Caco-2 (cell line): ENCODE data around the gene USP22. TPM values are rescaled to one million over a fixed set of nuclear protein-coding genes. Genes with fewer than 3 reads are reported as not detected.

ENCODE experiments used
- BruUV-seq: library from RNA; stranded (reverse); fragments of 400-500 nt; replicated peaks from 2 replicates; lab custom pipeline; 2021; lab: Mats Ljungman, UMichigan
- CTCF ChIA-PET: fragments of 300-600 bp; sonication (Branson Sonifier 250); formaldehyde crosslinking; loops from one replicate; lab custom pipeline; 2022; ENCODE audit warnings: antibody characterized with exemption; lab: Charles Lee
- POLR2A ChIA-PET: fragments of 300-600 bp; sonication (Branson Sonifier 250); formaldehyde crosslinking; loops from one replicate; lab custom pipeline; 2022; ENCODE audit warnings: antibody characterized with exemption; lab: Charles Lee
- DNase-seq, 2 experiments: peaks; one replicate each; pipeline versions ENCODE4 v3.0.0 to v3.0.0-alpha.2; 2020 to 2022
- H3K27me3 ChIP-seq: replicated peaks from 2 replicates; pipeline ENCODE4 v1.6.0; 2011; ENCODE audit warnings: low read length; ENCODE audit not compliant: control insufficient read depth, insufficient read depth
- H3K36me3 ChIP-seq: 2 replicates; pipeline ENCODE4 v1.5.1; 2011; ENCODE audit warnings: low read length; ENCODE audit not compliant: control insufficient read depth, insufficient read depth
- H3K4me1 ChIP-seq: fragments of 250-450 bp; sonication (Bioruptor Pico); 2 replicates; pipeline ENCODE4 v1.5.1; 2020; ENCODE audit warnings: mild to moderate bottlenecking
- H3K4me3 ChIP-seq: 2 replicates; pipeline ENCODE4 v1.5.1; 2011; ENCODE audit warnings: low read depth, mild to moderate bottlenecking, control low read depth, low read length
- H3K9me3 ChIP-seq: fragments of 250-450 bp; sonication (Bioruptor Pico); 2 replicates; pipeline ENCODE4 v1.5.1; 2020; ENCODE audit warnings: mild to moderate bottlenecking, moderate library complexity
- H3K27ac Mint-ChIP-seq: one replicate; pipeline ENCODE4 v1.8.0; 2022; ENCODE audit warnings: mixed read lengths; ENCODE audit not compliant: unreplicated experiment
- H3K27me3 Mint-ChIP-seq: one replicate; pipeline ENCODE4 v1.8.0; 2022; ENCODE audit warnings: mixed read lengths; ENCODE audit not compliant: insufficient read depth, unreplicated experiment
- H3K36me3 Mint-ChIP-seq: one replicate; pipeline ENCODE4 v1.8.0; 2022; ENCODE audit warnings: mild to moderate bottlenecking, mixed read lengths; ENCODE audit not compliant: insufficient read depth, unreplicated experiment
- H3K4me1 Mint-ChIP-seq: one replicate; pipeline ENCODE4 v1.8.0; 2022; ENCODE audit warnings: low read depth, mixed read lengths; ENCODE audit not compliant: unreplicated experiment
- H3K4me3 Mint-ChIP-seq: one replicate; pipeline ENCODE4 v1.8.0; 2022; ENCODE audit warnings: mild to moderate bottlenecking, moderate library complexity, mixed read lengths; ENCODE audit not compliant: unreplicated experiment
- H3K9me3 Mint-ChIP-seq: one replicate; pipeline ENCODE4 v1.8.0; 2022; ENCODE audit warnings: mixed read lengths; ENCODE audit not compliant: unreplicated experiment
- intact Hi-C: fragments of 100-400 bp; cut with micrococcal nuclease; formaldehyde crosslinking; loops from one replicate; pipeline ENCODE4 v1.10.0; 2022; ENCODE audit not compliant: unreplicated experiment
- total RNA-seq: library from RNA; stranded (reverse); gene quantifications from 2 replicates; pipeline ENCODE4 v1.2.3, GENCODE V29; 2022
- TF ChIP-seq, protein P1 (sequence below), 2 experiments: fragments of 200-600 bp in 1 of 2; IDR thresholded peaks; 1 replicate in 1 of 2; 2 replicates in 1 of 2; pipeline versions ENCODE4 v1.5.1 to v1.8.0; 2011 to 2022; ENCODE audit warnings: antibody characterized with exemption in 1 of 2, control low read depth in 1 of 2, inconsistent platforms in 1 of 2, low read depth in 1 of 2, low read length in 1 of 2, mild to moderate bottlenecking in 1 of 2, moderate library complexity in 1 of 2; ENCODE audit not compliant: insufficient read depth in 1 of 2, severe bottlenecking in 1 of 2, unreplicated experiment in 1 of 2

Gene USP22
- total RNA-seq, 1 experiment from 2014 or later, result 267 TPM

DNA sequence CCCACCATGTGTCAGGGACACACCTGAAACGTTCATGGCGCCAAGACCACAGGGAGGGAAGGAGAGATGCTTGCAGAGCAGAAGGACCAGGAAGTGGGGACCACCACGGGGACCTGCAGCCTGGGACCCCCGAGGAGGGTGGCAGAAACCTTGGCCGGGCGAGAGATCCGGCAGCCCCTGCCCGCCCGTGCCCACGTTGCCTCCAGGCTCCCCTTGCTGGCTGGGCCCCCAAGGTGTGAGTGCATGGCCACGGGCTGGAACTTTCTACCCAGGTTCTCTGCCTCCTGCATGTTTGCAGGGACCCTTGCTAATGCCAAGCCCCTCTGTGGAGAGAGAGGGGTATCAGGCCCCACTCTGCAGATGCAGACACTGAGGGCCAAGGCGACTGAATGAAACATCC is 50.4 kb downstream of the USP22 start:
- Histone ChIP-seq H3K4me3 (no peak overlapping the region), H3K4me1 (no peaks in the 10 kb centered on the region), H3K27me3 (no peaks in the 10 kb centered on the region), H3K36me3 (no peaks in the 10 kb centered on the region), H3K9me3 (no peaks in the 10 kb centered on the region)
- Mint-ChIP-seq H3K9me3 (no peaks in the 10 kb centered on the region), H3K4me1 (no peaks in the 10 kb centered on the region), H3K27me3 (no peaks in the 10 kb centered on the region), H3K4me3 (no peak overlapping the region), H3K36me3 (peaks cover 17% of the 10 kb centered on the region), H3K27ac (no peak overlapping the region)
- intact Hi-C loops, result no loop called here
- BruUV-seq, result no TSS peak
- POLR2A ChIA-PET, result interaction anchor here (0.8 kb wide), 1 partner anchor 84 kb away, joined by 4 read pairs; no protein-coding TSS in a partner anchor
- TF ChIP-seq, protein P1, sequence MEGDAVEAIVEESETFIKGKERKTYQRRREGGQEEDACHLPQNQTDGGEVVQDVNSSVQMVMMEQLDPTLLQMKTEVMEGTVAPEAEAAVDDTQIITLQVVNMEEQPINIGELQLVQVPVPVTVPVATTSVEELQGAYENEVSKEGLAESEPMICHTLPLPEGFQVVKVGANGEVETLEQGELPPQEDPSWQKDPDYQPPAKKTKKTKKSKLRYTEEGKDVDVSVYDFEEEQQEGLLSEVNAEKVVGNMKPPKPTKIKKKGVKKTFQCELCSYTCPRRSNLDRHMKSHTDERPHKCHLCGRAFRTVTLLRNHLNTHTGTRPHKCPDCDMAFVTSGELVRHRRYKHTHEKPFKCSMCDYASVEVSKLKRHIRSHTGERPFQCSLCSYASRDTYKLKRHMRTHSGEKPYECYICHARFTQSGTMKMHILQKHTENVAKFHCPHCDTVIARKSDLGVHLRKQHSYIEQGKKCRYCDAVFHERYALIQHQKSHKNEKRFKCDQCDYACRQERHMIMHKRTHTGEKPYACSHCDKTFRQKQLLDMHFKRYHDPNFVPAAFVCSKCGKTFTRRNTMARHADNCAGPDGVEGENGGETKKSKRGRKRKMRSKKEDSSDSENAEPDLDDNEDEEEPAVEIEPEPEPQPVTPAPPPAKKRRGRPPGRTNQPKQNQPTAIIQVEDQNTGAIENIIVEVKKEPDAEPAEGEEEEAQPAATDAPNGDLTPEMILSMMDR (IDR thresholded peaks at IDR 0.05; ENCODE audit: insufficient read depth in 1 of 2, low read depth in 1 of 2, low read length in 1 of 2, severe bottlenecking in 1 of 2, unreplicated experiment in 1 of 2), result no peak
- CTCF ChIA-PET, result interaction anchor here (0.7 to 1.9 kb wide), 6 partner anchors 48 to 190 kb away, joined by 3 to 20 read pairs (median 6); no protein-coding TSS in a partner anchor
- DNase-seq, result no peak

DNA sequence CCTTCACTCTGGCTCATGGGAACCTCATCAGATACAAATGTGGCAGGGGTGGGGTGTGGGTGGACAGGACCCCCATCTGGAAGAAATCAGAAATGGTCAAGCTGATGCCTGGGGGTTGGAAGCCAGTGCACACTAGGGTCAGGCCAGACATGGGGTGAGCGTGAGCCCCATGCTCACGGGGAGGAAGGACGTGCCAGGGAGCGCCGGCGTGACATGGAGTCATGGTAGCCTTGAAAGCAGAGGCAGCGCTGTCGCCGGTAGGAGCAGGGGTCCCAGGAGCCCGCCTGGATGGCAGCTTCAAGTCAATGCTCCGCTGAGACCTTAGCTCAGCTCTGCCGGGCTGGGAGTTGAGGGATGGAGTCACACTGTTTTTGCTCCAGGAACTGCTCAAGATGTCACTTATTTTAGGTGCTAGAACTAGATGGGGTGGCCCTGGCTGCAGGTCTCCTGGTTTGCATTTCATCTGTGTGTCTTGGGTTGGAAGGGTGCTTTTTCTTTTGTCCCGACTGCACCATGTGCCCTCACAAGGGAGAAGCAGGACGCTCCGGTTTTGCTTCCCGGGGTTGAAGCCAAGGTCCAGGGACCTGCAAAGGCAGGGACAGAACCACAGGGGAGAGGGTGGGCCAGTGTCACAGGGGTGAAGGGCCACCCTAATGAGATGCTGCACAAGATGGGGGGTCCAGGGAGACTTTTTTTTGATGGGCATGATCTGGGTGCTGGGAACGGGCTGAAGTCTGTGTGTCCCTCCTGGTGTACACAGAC is 51.4 kb downstream of the USP22 start:
- DNase-seq, result no peak
- Histone ChIP-seq H3K9me3 (no peaks in the 10 kb centered on the region), H3K4me1 (no peaks in the 10 kb centered on the region), H3K4me3 (no peak overlapping the region), H3K27me3 (no peaks in the 10 kb centered on the region), H3K36me3 (no peaks in the 10 kb centered on the region)
- no peak overlapping the region for H3K27ac Mint-ChIP-seq
- H3K9me3 Mint-ChIP-seq, result no peaks in the 10 kb centered on the region
- TF ChIP-seq, protein P1 (IDR thresholded peaks at IDR 0.05; ENCODE audit: insufficient read depth in 1 of 2, low read depth in 1 of 2, low read length in 1 of 2, severe bottlenecking in 1 of 2, unreplicated experiment in 1 of 2), result no peak
- no peaks in the 10 kb centered on the region for H3K27me3 Mint-ChIP-seq
- ChIA-PET POLR2A (no interaction called here), CTCF (no interaction called here)
- H3K4me1 Mint-ChIP-seq, result no peaks in the 10 kb centered on the region
- no peak overlapping the region for H3K4me3 Mint-ChIP-seq
- intact Hi-C loops, result no loop called here
- no TSS peak for BruUV-seq
- H3K36me3 Mint-ChIP-seq, result peaks cover 9% of the 10 kb centered on the region

DNA sequence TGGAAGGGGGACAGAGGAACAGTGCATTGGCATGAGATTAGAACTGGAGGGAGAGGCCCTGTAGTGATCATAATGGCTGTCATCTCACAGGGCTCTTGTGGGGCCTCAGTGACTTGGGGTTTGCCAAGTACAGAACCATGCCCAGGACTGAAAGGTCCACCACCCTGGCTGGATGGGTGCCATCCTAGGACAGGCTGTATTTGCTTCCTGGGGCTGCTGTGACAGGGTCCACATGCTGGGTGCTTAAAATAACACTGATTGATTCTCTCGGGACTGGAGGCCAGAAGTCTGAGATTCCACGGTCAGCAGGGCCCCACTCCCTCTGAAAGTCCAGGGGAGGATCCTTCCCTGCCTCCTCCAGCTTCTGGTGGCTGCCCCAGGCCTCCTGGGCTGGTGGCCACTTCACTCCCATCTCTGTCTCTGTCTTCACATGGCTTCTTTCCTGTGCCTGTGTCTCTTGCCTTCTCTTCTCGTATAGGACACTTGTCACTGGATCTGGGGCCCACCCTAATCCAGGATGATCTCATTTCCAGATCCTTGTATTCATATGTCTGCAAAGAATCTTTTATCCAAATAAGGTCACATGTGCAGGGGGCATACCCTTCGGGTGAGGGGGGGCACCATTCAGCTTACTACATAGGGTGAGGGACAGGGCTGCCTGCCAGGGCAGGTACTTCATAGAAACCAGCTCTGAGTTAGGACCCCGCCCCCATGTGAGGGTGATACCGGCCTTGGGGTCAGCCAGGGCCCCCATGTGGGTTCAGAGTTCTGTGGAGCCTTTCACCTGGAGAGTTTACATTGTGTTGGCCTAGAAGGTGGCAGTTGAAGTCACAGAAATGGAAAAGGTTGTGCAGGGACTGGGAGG is 52.6 kb downstream of the USP22 start:
- no peaks in the 10 kb centered on the region for H3K9me3 ChIP-seq
- Mint-ChIP-seq H3K27me3 (no peaks in the 10 kb centered on the region), H3K36me3 (peaks cover 6% of the 10 kb centered on the region), H3K9me3 (no peaks in the 10 kb centered on the region), H3K27ac (no peak overlapping the region), H3K4me3 (no peak overlapping the region), H3K4me1 (no peaks in the 10 kb centered on the region)
- TF ChIP-seq, protein P1 (IDR thresholded peaks at IDR 0.05; ENCODE audit: insufficient read depth in 1 of 2, low read depth in 1 of 2, low read length in 1 of 2, severe bottlenecking in 1 of 2, unreplicated experiment in 1 of 2), result no peak
- no peaks in the 10 kb centered on the region for H3K36me3 ChIP-seq
- H3K27me3 ChIP-seq, result no peaks in the 10 kb centered on the region
- DNase-seq, result no peak
- H3K4me1 ChIP-seq, result no peaks in the 10 kb centered on the region
- ChIA-PET POLR2A (no interaction called here), CTCF (no interaction called here)
- BruUV-seq, result no TSS peak
- intact Hi-C loops, result no loop called here
- no peak overlapping the region for H3K4me3 ChIP-seq
